GM18868 (cell line): ENCODE data around the gene ABCF1.
A peak's percentile ranks its signal among the peaks of the same experiment; 100 is the strongest.
"Not testable (repeated sequence)": the region's sequence is repeated elsewhere in the genome, so short reads cannot be mapped to it uniquely, and the experiment has no call there.

Experiments used
- ATAC-seq: cut with Tn5 transposase; IDR thresholded peaks from one replicate; pipeline ENCODE4 v1.9.1; 2021; ENCODE audit warnings: mild to moderate bottlenecking, moderate library complexity; ENCODE audit not compliant: unreplicated experiment

ABCF1 gene

DNA sequence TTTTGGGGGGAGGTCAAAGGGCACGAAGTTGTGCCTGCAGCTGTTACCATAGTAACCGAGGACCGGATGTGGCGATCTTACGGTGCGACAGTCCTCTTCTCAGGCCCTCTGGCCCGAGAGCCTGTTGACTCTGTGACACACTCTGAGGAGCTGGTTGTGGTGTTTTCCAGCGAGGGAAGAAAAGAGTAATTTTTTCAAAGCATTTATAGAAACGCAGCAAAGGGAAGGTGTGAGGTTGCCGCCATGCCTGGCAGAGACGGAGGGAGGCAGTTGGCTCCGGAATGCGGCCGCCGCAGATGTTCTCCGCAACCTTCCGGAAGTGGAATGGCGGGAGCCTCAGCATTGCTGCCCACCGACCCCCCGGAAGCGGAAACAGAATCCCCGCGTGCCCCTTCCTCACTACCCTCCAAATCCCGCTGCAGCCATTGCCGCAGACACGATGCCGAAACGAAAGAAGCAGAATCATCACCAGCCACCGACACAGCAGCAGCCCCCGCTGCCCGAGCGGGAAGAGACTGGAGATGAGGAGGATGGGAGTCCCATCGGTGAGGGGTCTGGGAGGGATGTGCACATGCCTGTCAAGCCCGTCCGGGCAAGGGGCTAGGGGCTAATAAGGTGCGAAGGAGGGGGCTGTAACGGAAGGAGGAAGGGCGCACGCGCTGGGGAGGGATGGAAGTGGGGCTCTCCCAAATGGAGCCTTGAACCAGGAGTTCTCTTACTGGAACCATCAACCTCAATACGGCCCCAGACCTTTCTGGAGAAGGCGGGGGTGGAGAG lies 14.1 kb upstream of the ABCF1 start, which contains the start of gene PRR3:
Gene PRR3, plus strand, starts transcription at position 390 of the 777 bp plus-strand sequence. Its CDS starts 50 bp downstream, at position 440.
- peak; percentile 45 for ATAC-seq

DNA sequence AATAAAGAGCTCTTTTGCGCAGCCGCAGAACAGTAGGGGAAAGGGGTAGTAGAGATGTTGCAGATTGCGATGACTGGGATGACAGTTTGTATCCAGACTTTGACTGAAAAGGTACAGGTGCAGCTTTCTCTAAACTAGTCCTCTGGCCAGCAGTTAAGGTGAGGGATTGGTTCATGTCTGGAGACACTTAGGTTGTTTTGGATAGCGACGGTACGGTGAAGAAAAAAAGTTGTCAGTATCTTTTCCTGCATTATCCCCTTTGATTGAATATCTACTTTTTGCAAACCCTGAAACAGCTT lies 13.6 kb upstream of the ABCF1 start:
- peak; percentile 5 for ATAC-seq

DNA sequence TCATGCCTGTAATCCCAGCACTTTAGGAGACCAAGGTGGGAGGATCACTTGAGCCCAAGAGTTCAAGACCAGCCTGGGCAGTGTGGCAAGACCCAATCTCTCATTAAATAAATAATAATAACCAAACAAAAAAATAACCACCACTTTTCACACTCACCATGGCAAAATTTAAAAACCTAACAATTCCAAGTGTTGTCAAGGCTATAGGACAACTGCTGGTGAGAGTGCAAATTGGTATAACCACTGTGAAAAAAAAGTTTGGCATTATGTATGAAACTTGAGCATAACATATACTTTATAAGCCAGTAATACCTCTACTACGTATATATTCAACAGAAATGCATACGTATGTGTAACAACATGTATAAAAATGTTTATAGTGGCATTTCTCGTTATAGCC lies 10.3 kb upstream of the ABCF1 start:
- ATAC-seq: no peak

DNA sequence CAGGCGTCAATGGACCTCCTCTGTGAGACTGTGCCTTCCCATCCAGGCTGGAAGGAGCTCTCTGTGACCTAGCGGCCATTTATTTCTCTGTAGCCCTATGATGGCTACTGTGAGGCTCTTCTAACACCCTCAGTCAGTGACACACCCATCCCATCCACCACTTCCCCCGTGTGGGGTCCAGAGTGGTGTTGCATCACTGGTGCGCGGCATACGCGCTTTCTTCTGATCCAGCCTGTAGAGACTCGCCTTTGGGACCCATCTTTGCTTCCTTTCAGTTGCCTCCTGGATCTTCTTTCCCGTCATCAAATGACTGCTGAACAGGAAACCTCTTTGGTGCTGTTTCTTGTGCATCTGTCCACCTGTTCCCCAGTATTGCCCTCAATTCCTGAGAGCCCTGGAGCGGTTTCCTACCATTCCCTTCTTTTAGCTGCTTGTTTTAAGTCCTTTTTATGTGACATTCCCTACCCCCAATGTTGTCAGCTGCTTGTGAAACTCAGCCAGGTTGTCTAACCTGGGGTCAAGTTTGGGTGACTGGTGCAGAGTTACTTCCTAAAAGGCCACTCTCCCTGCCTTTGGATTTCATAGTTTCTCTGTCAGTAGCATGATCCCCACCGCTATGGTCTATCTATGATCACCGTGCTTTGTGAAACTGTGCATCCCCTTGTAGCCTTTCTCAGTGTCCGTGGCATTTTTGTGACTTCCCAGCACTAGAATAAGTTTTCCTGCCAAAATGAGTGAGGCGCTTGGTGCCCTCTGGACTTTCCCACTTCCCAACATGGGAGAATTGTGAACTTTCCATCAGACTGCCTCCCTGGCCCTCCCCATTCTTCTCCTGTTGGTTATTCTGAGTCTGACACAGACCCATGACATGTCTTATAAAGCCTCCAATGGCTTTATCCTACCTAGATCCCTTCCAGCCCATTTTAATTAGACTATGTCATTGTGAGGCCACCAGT lies 8.5 kb upstream of the ABCF1 start:
- ATAC-seq: no peak

DNA sequence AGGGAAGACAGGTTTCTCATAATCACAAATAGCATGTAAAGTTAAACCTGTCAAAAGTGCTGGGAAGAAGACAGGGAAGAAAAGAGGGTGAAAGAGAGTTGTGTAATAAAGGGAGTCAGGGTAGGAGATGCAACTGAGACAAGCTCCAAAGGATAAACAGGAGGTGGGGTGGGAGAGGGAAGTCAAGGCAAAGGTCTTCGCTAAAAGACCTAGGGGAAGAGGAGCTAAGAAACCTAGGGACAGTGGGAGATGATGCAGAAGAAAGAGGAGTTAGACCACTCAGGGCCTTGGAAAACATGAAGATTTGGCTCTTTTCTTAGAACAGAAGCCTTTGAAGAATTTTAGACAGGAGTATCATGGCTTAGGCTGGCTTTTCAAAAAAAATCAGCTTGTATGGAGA lies 7.1 kb upstream of the ABCF1 start:
- no peak for ATAC-seq

DNA sequence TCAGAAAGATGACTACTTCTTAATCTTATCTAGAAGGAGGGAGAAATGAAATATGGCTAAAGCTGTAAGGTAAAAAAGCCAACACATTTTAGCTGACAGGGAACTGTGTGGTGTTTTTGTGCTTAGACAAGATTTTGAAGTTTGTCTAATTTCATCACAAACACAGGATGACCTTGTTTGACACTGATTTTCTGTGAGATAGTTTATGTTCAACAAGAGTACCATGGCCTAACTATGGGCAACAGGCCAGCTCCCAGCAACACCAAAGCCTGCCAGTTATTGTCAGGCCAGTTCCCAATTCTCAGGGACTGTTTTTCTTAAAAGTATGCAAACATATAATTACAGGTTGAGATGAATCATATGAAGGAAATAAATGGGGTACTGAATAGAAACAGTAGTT lies 5.5 kb upstream of the ABCF1 start:
- ATAC-seq: no peak

DNA sequence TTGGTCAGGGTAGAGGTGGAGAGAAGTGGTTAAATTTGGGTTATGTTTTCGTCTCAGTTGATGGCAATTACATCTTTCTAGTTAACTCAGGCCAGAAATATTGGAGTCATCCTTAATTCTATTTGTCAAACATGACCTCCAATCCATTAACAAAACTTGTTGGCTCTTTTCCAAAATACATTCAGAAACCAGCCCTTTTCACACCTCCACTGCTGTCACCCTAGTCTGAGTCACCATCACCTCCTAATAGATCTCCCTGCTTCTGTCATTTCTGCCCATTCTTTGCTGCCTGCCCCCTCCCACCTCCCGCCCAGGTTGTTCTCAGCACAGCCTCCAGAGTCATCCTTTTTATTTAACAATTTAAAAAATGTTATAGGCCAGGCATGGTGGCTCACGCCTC lies 3.0 kb upstream of the ABCF1 start:
- no peak for ATAC-seq

DNA sequence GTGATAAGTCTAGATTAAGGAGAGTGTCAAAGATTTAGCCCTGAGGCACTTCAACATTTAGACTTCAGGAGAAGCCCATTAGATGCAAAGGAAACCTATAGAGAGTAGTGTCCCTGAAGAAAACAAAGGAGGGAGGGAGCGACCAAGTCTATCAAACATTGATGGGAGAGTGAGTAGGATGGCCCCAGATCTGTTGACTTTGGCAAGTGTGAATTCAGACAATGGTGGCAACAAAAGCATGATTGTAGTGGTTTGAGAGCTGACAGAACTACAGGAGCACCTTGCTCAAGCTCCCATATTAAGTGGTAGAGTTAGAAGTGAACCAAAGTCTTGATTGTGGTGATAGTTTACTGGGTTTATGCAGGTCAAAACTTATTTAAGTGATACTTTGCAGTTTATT lies 979 bp upstream of the ABCF1 start:
- ATAC-seq: no peak

DNA sequence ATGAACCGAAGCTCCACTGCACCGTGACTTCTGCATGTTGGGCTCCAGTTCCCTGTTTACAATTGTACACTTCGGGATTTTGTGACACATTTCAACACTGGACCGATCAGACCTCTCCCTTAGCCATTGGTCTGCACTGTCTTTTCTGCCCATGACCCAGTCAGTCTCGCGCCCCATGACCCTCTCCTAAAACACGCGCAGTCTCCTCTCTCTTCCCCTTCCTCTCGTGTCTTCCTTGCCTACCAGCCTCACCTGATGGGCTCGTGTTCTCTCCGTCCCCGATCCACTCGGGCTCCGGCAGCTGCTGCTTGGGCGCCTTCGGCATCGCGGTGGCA lies 535 bp upstream of the ABCF1 start:
- ATAC-seq: peak; percentile 6

DNA sequence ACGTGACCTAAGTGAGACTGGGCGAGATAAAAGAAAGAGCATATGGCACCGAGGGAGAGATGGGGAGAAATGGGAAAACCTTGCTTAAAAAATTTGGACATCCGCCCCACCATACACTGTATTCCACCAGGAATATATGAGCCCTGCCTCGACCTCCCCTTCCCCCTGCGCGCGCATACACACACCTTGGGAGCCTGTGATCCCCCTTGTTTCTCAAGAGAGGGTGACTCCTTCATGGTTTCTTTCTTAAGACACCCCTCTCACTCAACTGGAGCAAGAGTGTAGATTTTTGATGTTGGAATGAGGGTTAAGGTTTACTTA lies 480 bp downstream of the ABCF1 start:
- no peak for ATAC-seq

DNA sequence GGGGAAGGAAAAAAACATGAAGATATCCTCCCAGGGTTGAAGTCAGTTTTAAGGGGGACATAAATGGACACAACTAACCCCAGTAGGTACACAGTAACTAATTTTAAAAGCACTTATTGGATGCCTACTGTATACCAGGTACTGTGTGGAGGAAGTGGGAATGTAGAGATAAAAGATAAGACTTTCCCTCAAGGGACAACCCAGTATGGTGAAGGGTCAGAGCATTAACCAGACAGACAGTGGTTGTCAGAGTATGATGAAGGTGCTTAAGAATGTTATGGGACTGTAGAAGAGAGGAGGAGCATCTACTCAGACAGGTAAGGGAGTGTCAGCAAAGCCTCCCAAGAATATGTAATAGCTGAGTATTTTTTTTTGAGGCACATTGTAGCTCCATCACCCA lies 906 bp downstream of the ABCF1 start:
- no peak for ATAC-seq

DNA sequence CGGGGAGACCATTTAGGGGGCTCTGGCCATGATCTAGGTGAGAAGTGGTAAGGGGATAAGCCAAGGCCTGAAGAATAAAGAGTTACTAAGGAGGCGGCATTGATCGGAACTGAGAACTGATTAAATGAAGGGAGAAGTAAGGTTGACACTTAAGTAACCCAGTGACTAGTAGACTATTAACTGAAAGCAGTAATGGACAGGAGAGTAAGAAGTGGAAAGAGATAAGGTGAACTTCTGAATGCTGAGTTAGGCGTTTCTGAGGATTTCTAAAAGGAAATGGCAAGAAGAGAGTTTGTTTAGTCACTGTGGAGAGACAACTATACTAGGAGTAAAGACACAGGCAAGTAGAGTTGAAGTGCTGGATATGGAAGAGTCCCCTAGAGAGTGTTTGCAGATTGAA lies 1.9 kb downstream of the ABCF1 start:
- no peak for ATAC-seq

DNA sequence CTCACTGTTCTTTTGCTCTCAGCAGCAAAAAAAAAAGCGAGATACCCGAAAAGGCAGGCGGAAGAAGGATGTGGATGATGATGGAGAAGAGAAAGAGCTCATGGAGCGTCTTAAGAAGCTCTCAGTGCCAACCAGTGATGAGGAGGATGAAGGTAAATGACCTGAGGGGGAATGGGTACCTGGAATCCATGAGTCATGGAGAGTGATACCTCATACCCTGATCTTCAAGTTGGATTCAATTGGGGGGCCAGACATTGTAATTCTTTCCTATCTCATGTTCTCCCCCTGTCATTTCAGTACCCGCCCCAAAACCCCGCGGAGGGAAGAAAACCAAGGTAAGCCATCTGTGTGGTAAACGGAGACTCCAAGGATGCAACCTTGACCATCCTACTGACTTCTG lies 6.8 kb downstream of the ABCF1 start:
- ATAC-seq: no peak

DNA sequence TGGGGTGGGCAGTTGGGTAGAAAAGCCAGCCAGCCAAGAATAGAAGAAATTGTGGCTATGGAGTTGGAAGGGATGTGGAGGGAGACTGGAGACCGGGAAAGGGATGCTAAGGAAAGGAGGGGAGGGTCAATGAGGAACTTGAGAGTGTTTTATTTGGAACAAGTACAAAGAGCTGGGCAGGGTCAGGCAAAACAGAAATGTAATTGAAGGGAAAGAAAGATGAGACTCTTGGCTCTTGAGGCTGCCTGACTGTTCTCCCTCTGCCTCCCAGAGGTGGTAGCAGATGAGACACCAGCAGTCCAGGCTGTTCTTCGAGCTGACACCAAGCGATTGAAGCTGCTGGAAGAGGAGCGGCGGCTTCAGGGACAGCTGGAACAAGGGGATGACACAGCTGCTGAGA lies 12.7 kb downstream of the ABCF1 start:
- ATAC-seq: no peak

DNA sequence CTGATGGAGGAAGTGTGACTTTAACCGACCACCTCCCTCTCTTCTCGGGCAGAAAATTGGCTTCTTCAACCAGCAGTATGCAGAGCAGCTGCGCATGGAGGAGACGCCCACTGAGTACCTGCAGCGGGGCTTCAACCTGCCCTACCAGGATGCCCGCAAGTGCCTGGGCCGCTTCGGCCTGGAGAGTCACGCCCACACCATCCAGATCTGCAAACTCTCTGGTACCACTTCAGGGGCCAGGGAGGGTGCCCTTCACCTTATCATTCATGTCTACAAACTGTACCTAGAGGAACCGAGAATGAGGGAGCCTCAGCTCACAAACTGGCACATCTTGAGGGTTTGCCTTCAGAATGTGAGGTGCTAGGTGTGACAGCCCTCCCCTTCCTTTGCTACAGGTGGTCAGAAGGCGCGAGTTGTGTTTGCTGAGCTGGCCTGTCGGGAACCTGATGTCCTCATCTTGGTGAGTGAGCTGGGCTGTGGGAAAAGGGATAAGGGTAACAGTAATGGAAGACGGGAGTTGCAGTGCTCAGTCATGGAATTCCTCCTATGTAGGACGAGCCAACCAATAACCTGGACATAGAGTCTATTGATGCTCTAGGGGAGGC lies 18.6 kb downstream of the ABCF1 start:
- no peak for ATAC-seq

DNA sequence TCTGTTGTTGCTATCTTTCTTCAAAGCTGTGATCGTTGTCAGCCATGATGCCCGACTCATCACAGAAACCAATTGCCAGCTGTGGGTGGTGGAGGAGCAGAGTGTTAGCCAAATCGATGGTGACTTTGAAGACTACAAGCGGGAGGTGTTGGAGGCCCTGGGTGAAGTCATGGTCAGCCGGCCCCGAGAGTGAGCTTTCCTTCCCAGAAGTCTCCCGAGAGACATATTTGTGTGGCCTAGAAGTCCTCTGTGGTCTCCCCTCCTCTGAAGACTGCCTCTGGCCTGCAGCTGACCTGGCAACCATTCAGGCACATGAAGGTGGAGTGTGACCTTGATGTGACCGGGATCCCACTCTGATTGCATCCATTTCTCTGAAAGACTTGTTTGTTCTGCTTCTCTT lies 19.3 kb downstream of the ABCF1 start:
- ATAC-seq: no peak

DNA sequence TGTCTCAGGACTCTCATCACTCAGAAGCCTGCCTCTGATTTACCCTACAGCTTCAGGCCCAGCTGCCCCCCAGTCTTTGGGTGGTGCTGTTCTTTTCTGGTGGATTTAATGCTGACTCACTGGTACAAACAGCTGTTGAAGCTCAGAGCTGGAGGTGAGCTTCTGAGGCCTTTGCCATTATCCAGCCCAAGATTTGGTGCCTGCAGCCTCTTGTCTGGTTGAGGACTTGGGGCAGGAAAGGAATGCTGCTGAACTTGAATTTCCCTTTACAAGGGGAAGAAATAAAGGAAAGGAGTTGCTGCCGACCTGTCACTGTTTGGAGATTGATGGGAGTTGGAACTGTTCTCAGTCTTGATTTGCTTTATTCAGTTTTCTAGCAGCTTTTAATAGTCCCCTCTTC lies 19.8 kb downstream of the ABCF1 start:
- ATAC-seq: no peak

DNA sequence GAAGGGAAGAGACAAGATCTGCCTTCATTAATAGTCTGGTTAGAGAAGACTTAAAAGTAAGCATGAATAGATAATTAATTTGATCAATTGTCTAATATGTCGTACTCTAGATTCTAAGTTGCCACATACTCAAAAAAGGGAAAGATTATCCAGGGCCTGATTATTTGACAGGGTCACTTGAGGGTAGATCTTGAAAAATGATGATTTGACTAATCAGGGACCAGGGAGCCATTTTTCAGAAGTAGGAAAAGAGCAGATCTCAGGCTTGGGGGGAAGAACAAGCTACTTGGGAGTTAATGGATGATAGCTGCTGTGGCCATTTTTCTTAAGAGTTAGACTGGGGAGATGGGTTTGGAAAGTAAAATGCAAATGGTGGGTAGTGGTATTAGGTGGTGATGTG lies 21.0 kb downstream of the ABCF1 start:
- no peak for ATAC-seq

DNA sequence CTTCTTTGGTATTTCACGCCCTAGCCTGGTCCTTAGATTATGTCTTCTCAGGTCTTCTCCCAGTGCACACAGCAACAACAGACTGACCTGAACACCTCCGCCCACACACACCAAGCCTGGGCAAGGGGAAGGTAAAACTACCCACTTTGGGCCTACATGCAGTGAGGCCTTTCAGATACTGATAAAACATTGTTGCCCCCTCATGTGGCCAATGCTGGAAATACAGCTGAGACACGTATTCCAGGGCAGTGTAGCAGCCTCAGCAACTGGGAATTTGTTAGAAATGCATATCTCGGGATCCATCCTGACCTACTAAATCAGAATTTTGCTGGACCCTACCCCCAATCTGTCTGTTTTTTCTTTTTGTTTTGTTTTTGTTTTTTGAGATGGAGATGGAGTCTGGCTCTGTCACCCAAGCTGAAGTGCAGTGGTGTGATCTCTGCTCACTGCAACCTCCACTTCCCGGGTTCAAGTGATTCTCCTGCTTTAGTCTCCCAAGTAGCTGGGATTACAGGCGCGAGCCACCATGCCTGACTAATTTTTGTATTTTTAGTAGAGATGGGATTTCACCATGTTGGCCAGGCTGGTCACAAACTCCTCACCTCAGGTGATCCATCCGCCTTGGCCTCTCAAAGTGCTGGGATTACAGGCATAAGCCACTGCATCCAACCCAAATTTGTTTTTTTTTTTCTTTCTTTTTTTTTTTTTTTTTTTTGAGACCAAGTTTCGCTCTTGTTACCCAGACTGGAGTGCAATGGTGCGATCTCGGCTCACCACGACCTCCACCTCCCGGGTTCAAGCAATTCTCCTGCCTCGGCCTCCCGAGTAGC lies 26.3 kb downstream of the ABCF1 start:
- not testable (repeated sequence) for ATAC-seq

DNA sequence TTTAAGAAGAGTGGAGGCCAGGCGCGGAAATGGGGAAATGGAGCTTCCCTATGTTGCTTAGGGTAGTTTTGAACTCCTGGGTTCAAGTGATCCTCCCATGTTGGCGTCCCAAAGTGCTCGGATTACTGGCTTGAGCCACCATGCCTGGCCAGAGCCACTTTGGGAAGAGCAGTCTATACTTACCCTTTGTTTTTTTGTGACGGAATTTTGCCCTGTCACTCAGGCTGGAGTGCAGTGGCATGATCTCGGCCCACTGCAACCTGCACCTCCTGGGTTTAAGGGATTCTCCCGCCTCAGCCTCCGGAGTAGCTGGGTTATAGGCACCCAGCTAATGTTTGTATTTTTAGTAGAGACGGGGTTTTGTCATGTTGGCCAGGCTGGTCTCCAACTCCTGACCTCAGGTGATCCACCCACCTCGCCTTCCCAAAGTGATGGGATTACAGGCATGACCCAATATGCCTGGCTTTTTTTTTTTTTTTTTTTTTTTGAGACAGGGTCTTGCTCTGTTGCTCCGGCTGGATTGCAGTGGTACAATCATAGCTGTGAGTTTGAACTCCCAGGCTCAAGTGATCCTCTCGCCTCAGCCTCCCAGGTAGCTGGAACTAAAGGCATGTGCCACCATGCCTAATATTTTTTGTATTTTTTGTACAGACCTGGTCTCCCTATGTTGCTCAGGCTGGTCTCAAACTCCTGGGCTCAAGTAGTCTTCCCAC lies 27.8 kb downstream of the ABCF1 start:
- no peak for ATAC-seq
